ENCODE results near the gene RDH8. TPM values are rescaled to one million over a fixed set of nuclear protein-coding genes. Genes with fewer than 3 reads are reported as not detected.
"Not testable (repeated sequence)": the region's sequence is repeated elsewhere in the genome, so short reads cannot be mapped to it uniquely, and the experiment has no call there.

Gene RDH8
- total RNA-seq, 2 experiments from 2014 or later = not detected

GRCh38 chr19:10020851-10021250 lies 7.6 kb downstream of the RDH8 start:
- no peaks in the 10 kb centered on the region for H3K9me3 Mint-ChIP-seq (ENCODE audit: insufficient read depth)
- H3K27ac Mint-ChIP-seq = no peak overlapping the region
- DNase-seq (no peak), ATAC-seq (no peak)
- H3K4me3 Mint-ChIP-seq = no peak overlapping the region
- no peaks in the 10 kb centered on the region for H3K36me3 Mint-ChIP-seq (ENCODE audit: low read depth)
- ChIA-PET CTCF (no interaction called here), POLR2A (no interaction called here)
- H3K4me1 Mint-ChIP-seq (ENCODE audit: low read depth) = no peaks in the 10 kb centered on the region
- H3K27me3 Mint-ChIP-seq (ENCODE audit: low read depth) = peaks cover 3% of the 10 kb centered on the region

GRCh38 chr19:10021446-10021845 lies 8.2 kb downstream of the RDH8 start:
- Mint-ChIP-seq H3K9me3 (ENCODE audit: insufficient read depth) (no peaks in the 10 kb centered on the region), H3K4me3 (no peak overlapping the region), H3K27me3 (ENCODE audit: low read depth) (peaks cover 6% of the 10 kb centered on the region), H3K4me1 (ENCODE audit: low read depth) (no peaks in the 10 kb centered on the region), H3K36me3 (ENCODE audit: low read depth) (no peaks in the 10 kb centered on the region), H3K27ac (no peak overlapping the region)
- DNase-seq (no peak), ATAC-seq (no peak)
- ChIA-PET CTCF (interaction anchor here (0.7 kb wide), 1 partner anchor 21 kb away, joined by 4 read pairs; no protein-coding TSS in a partner anchor), POLR2A (no interaction called here)

DNA sequence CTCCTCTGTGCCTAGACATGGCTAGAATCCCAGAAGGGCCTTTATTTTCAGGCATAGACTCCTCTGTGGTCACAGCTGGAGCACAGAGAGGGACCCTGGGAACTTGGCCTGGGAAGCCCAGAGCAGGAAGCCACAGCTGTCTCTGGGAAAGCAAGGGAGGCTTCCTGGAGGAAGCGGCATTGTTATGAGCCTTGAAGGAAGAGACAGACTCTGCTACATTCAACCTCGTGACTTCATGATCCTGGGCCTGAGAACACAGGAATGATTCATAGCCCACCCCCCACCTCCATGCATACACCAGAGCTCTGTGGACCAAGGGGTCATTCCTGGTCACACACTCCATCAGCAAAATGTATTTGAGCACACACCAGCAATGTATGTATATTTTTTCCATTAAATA lies 8.6 kb downstream of the RDH8 start:
- Mint-ChIP-seq H3K36me3 (ENCODE audit: low read depth) (no peaks in the 10 kb centered on the region), H3K27ac (no peak overlapping the region), H3K27me3 (ENCODE audit: low read depth) (peaks cover 7% of the 10 kb centered on the region), H3K9me3 (ENCODE audit: insufficient read depth) (no peaks in the 10 kb centered on the region), H3K4me1 (ENCODE audit: low read depth) (no peaks in the 10 kb centered on the region), H3K4me3 (no peak overlapping the region)
- ATAC-seq (no peak), DNase-seq (no peak)
- ChIA-PET POLR2A (no interaction called here), CTCF (interaction anchor here (0.7 kb wide), 1 partner anchor 21 kb away, joined by 4 read pairs; no protein-coding TSS in a partner anchor)

- H3K27ac Mint-ChIP-seq; POLR2A ChIA-PET; CTCF ChIA-PET; DNase-seq; H3K9me3 Mint-ChIP-seq (ENCODE audit: insufficient read depth); H3K36me3 Mint-ChIP-seq (ENCODE audit: low read depth); H3K27me3 Mint-ChIP-seq (ENCODE audit: low read depth); H3K4me3 Mint-ChIP-seq; ATAC-seq; H3K4me1 Mint-ChIP-seq (ENCODE audit: low read depth): not testable (repeated sequence)
Observed at GRCh38 chr19:10023096-10023495, 9.8 kb downstream of the RDH8 start.

DNA sequence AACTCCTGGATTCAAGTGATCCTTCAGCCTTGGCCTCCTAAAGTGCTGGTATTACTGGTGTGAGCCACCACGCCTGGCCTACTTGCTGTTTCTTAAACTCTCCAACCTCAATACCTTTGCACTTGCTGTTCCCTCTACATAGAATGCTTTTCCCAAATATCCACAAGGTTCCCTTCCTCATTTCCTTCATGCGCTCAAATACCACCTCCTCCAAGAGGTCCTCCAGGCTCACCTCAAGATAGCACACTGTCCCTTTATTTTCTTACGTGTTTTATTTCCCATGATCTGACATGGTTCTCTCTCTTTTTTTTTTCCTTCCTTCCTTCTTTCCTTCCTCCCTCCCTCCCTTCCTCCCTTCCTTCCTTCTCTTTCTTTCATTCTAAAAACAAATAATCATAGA lies 13.5 kb downstream of the RDH8 start:
- no peak for DNase-seq
- no peak for ATAC-seq
- Mint-ChIP-seq H3K27me3 (ENCODE audit: low read depth) (peaks cover 9% of the 10 kb centered on the region), H3K4me1 (ENCODE audit: low read depth) (no peaks in the 10 kb centered on the region), H3K4me3 (no peak overlapping the region), H3K9me3 (ENCODE audit: insufficient read depth) (no peaks in the 10 kb centered on the region), H3K36me3 (ENCODE audit: low read depth) (no peaks in the 10 kb centered on the region), H3K27ac (no peak overlapping the region)
- ChIA-PET POLR2A (no interaction called here), CTCF (interaction anchor here (0.6 to 3.1 kb wide), 14 partner anchors 9 to 150 kb away, joined by 3 to 62 read pairs (median 5); no protein-coding TSS in a partner anchor)

DNA sequence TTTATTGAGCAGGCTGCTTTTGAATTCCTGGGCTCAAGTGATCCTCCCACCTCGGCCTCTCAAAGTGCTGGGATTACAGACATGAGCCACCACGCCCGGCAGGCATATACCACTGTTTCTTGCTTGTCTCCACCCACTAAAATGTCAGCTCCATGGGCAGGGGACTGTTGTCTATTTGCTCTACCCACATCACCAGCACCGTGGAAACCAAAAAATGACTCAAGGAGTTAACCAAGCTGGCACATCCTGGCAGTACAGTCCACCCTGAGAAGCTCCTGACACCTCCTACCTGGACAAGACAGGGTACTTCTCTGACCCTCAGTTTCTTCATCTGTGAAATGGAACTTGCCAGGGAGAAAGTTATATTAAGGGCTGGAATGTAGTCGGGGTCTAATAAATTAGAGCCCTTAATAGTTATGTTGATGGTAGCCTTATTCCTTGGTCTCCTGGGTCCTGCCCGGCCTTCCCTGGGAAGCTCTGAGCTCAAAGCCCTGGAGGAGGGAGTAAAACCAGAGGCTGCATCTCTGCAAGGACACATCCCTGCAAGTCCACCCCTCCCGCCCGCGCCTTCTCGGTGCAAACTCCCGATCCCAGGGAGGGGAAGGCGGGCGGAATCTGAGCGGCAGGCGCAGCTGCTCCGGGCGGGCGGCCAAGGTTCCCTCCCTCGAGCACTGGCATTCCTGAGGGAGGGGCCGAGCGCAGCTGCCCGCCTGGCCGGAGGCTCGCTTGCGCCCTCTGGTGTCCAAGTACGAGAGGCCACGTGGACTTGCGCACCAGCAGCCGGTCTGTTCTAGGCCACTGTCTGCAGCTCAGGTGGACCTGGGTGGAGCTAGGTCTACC lies 14.1 kb downstream of the RDH8 start:
- no peaks in the 10 kb centered on the region for H3K36me3 Mint-ChIP-seq (ENCODE audit: low read depth)
- peak; percentile 93 for ATAC-seq
- H3K4me3 Mint-ChIP-seq = no peak overlapping the region
- POLR2A ChIA-PET = no interaction called here
- DNase-seq = peak; percentile 81
- no peaks in the 10 kb centered on the region for H3K9me3 Mint-ChIP-seq (ENCODE audit: insufficient read depth)
- peaks cover 11% of the 10 kb centered on the region for H3K27me3 Mint-ChIP-seq (ENCODE audit: low read depth)
- no peaks in the 10 kb centered on the region for H3K4me1 Mint-ChIP-seq (ENCODE audit: low read depth)
- no peak overlapping the region for H3K27ac Mint-ChIP-seq
- CTCF ChIA-PET = interaction anchor here (0.6 to 3.1 kb wide), 24 partner anchors 8 to 200 kb away, joined by 3 to 62 read pairs (median 4); partner anchors contain the start of gene PPAN

GRCh38 chr19:10033614-10034013 lies 20.3 kb downstream of the RDH8 start:
- DNase-seq = no peak
- ChIA-PET POLR2A (no interaction called here), CTCF (no interaction called here)
- H3K4me3 Mint-ChIP-seq = no peak overlapping the region
- peaks cover 9% of the 10 kb centered on the region for H3K27me3 Mint-ChIP-seq (ENCODE audit: low read depth)
- H3K9me3 Mint-ChIP-seq (ENCODE audit: insufficient read depth) = no peaks in the 10 kb centered on the region
- ATAC-seq = no peak
- H3K27ac Mint-ChIP-seq = no peak overlapping the region
- no peaks in the 10 kb centered on the region for H3K4me1 Mint-ChIP-seq (ENCODE audit: low read depth)
- H3K36me3 Mint-ChIP-seq (ENCODE audit: low read depth) = no peaks in the 10 kb centered on the region

- ChIA-PET POLR2A (no interaction called here), CTCF (interaction anchor here (1.7 kb wide), 1 partner anchor 9 kb away, joined by 8 read pairs; no protein-coding TSS in a partner anchor)
- H3K4me3 Mint-ChIP-seq = no peak overlapping the region
- peaks cover 9% of the 10 kb centered on the region for H3K27me3 Mint-ChIP-seq (ENCODE audit: low read depth)
- H3K4me1 Mint-ChIP-seq (ENCODE audit: low read depth) = no peaks in the 10 kb centered on the region
- no peak overlapping the region for H3K27ac Mint-ChIP-seq
- H3K36me3 Mint-ChIP-seq (ENCODE audit: low read depth) = no peaks in the 10 kb centered on the region
- ATAC-seq (no peak), DNase-seq (no peak)
- H3K9me3 Mint-ChIP-seq (ENCODE audit: insufficient read depth) = no peaks in the 10 kb centered on the region
Observed at GRCh38 chr19:10036601-10037071, 23.4 kb downstream of the RDH8 start.

GRCh38 chr19:10037367-10037766 lies 24.1 kb downstream of the RDH8 start:
- ChIA-PET POLR2A (no interaction called here), CTCF (interaction anchor here (1.7 kb wide), 1 partner anchor 10 kb away, joined by 8 read pairs; no protein-coding TSS in a partner anchor)
- no peak for ATAC-seq
- DNase-seq = no peak
- Mint-ChIP-seq H3K4me1 (ENCODE audit: low read depth) (no peaks in the 10 kb centered on the region), H3K9me3 (ENCODE audit: insufficient read depth) (no peaks in the 10 kb centered on the region), H3K27me3 (ENCODE audit: low read depth) (peaks cover 7% of the 10 kb centered on the region), H3K4me3 (no peak overlapping the region), H3K36me3 (ENCODE audit: low read depth) (no peaks in the 10 kb centered on the region), H3K27ac (no peak overlapping the region)

- H3K36me3 Mint-ChIP-seq (ENCODE audit: low read depth) = no peaks in the 10 kb centered on the region
- no peak overlapping the region for H3K4me3 Mint-ChIP-seq
- ChIA-PET CTCF (interaction anchor here (1.7 kb wide), 1 partner anchor 11 kb away, joined by 8 read pairs; no protein-coding TSS in a partner anchor), POLR2A (no interaction called here)
- H3K4me1 Mint-ChIP-seq (ENCODE audit: low read depth) = no peaks in the 10 kb centered on the region
- no peak overlapping the region for H3K27ac Mint-ChIP-seq
- peaks cover 5% of the 10 kb centered on the region for H3K27me3 Mint-ChIP-seq (ENCODE audit: low read depth)
- no peaks in the 10 kb centered on the region for H3K9me3 Mint-ChIP-seq (ENCODE audit: insufficient read depth)
- no peak for ATAC-seq
- DNase-seq = no peak
Observed at GRCh38 chr19:10037809-10038208, 24.5 kb downstream of the RDH8 start.

- H3K27ac Mint-ChIP-seq = no peak overlapping the region
- no peak overlapping the region for H3K4me3 Mint-ChIP-seq
- ChIA-PET POLR2A (no interaction called here), CTCF (interaction anchor here (0.5 to 1.2 kb wide), 2 partner anchors 113 to 146 kb away, joined by 3 to 4 read pairs; no protein-coding TSS in a partner anchor)
- H3K9me3 Mint-ChIP-seq (ENCODE audit: insufficient read depth) = no peaks in the 10 kb centered on the region
- H3K4me1 Mint-ChIP-seq (ENCODE audit: low read depth) = no peaks in the 10 kb centered on the region
- peaks cover 6% of the 10 kb centered on the region for H3K27me3 Mint-ChIP-seq (ENCODE audit: low read depth)
- ATAC-seq = no peak
- no peak for DNase-seq
- H3K36me3 Mint-ChIP-seq (ENCODE audit: low read depth) = no peaks in the 10 kb centered on the region
Observed at GRCh38 chr19:10043286-10043927, 30.1 kb downstream of the RDH8 start.

- Mint-ChIP-seq H3K4me3 (no peak overlapping the region), H3K27ac (no peak overlapping the region), H3K9me3 (ENCODE audit: insufficient read depth) (no peaks in the 10 kb centered on the region), H3K4me1 (ENCODE audit: low read depth) (no peaks in the 10 kb centered on the region), H3K36me3 (ENCODE audit: low read depth) (no peaks in the 10 kb centered on the region), H3K27me3 (ENCODE audit: low read depth) (peaks cover 6% of the 10 kb centered on the region)
- no peak for ATAC-seq
- no peak for DNase-seq
- ChIA-PET CTCF (no interaction called here), POLR2A (no interaction called here)
Observed at GRCh38 chr19:10044390-10044789, 31.1 kb downstream of the RDH8 start.
